GM18951 (cell line): ENCODE data around the gene CD80.

ENCODE experiments used
- POLR2A ChIP-seq: IDR thresholded peaks from 4 replicates; pipeline ENCODE4 v1.6.1; 2011; ENCODE audit warnings: mild to moderate bottlenecking; ENCODE audit not compliant: insufficient read length, insufficient read depth; ENCODE audit errors: extremely low read depth
- in situ Hi-C: fragments of 300-500 bp; cut with MboI; formaldehyde crosslinking; loops from one replicate; pipeline ENCODE4 v1.12.0; 2022; ENCODE audit warnings: low sequenced_read_pairs, mixed read lengths, inconsistent platforms; ENCODE audit not compliant: unreplicated experiment

Gene CD80

DNA sequence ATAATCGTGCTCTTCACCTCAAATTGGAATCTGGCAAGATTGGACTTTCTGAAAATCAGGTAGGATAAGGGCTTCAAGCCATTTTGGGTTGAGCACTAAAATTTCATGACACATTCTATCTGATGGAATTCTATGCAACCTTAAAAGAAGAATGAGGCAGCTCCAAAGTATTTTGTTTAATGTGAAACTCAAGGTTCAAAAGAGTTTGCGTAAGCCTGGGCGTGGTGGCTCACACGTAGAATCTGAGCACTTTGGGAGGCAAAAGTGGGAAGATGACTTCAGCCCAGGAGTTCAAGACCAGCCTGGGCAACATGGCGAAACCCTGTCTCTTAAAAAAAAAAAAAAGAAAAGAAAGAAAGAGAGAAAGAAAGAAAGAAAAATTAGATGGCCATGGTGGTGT lies 34.7 kb upstream of the CD80 start:
- in situ Hi-C loops, result no loop called here
- TF ChIP-seq POLR2A, result no peak

DNA sequence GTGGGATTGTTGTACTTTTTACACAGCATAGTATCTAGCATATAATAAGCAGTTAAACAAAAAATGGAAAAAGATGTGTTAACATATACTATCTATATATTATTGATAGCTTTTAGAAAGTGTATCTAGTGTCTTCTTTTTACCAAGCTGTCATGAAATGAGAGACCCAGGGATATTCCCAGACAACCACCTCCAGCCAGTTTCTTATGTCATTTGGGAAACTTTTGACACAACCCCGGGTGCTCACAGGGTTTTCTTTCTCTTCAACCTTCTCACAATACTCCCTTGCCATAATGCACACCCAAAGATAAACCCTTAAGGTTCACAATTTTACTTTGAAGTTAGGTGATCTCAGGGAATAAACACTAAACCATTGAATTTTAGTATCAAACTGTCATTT lies 33.4 kb upstream of the CD80 start:
- in situ Hi-C loops, result no loop called here
- no peak for TF ChIP-seq POLR2A

DNA sequence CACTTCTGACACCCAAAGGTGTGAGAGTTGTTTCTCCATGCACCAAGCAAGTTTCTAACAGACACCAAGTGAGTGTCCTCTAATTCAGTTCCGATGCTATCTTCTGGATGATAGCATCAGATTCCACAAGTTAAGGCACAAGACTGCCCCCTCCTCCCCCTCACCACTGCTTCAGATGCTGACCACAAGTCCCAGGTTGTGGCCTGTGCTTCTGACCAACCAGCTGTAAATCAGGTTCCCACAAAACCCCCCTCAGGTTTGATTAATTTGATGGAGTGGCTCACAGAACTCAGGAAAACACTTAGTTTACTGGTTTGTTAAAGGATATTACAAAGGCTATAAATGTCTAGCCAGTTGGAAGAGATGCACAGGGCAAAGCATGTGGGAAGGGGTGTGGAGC lies 31.3 kb upstream of the CD80 start:
- no peak for TF ChIP-seq POLR2A
- in situ Hi-C loops, result no loop called here

DNA sequence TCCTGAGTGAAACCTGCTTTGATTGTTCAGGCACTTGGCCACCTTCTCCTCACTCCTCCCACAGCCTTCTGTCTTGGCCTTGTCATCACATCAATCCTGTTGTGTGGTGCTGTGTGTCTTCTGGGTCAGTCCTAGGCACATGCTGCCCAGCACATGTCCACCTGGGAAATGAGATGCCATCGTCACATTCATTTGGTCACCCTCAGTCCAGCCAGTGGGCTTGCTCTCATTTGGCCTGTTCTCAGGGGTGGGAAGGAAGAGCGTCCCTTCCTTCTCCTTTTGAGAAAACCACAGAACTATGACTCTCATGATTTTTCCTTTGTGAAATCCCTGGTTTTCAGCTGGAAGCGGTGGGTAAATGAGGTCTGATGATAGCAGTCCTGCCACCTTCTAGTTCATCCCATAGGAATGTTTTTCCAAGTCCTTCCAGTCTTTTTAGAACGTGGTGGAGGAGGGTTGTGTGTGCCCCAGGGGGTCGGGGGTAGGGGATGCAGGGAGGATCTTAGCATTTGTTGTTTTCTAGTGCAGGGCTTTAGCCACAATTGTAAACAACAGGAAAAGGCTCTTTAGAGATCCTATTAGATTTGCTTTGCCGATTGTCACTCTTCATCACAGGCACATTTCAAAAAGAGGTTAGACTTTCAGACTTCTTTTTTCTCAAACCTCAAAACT lies 29.8 kb upstream of the CD80 start:
- no peak for TF ChIP-seq POLR2A
- in situ Hi-C loops, result no loop called here

DNA sequence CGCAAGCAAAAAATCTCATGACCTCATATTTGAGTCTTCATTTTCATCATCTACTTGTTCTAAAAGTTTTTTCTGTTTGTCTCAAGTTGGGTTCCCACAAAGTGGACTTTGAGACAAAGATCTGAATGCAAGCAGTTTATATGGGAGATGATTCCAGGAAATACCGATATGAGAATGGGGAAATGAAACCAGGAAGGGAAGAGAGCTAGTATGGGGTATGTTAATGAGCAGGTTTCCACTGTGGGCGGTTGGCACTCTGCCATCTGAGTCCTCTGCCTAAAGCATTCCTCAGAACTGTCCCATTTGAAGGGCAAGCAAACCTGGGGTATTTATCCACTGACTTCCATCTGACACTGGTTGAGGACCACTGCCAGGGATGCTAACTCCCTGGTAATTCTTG lies 28.7 kb upstream of the CD80 start:
- TF ChIP-seq POLR2A, result no peak
- in situ Hi-C loops, result no loop called here

DNA sequence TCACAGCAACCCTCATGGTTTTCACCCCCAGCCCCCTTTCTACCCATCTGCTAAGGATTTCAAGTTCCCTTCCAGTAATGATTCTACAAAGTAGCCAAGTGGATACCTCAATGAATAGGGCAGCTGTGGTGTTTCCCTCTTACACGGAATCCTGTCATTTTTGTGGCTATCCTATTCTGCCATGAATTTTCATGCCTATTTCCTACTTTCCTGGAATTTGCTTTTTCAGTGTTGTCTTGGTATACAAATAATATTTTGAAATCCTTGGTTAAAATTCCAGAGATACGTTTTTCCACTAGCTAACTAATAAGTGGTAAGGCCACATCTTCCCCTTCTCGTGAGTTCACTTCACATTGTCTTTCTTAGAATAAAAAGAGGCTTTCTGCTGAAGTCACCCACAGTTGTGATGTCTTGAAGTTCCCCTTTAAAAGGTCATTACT lies 27.3 kb upstream of the CD80 start:
- TF ChIP-seq POLR2A, result no peak
- in situ Hi-C loops, result no loop called here

DNA sequence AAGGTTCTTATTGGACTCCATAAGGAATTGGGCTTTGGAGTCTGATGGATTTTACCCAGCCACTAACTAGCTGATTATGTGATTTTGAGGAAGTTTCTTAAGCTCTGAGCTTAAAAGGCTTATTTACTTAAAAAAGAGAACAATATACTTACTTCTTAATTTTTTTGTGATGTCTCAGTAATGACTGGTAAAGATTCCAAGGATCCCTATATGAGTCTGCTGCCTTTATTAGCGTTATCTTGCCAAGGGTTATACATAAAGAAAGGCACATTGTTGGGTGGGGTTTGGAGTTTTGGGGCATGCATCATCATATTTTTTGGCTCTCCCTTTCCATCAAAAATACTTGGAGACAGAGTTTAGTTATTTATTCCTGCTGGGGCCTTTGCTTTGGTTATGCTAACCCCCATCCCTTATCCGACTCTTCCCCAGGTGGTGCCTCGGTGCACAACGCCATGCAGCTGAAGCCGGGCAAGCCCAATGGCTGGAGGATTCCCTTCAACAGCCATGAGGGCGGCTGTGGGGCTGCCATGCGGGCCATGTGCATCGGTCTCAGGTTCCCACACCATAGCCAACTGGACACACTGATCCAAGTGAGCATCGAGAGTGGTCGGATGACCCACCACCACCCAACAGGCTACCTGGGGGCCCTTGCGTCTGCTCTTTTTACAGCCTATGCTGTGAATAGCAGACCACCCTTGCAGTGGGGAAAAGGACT lies 26.6 kb upstream of the CD80 start:
- no peak for TF ChIP-seq POLR2A
- in situ Hi-C loops, result no loop called here

DNA sequence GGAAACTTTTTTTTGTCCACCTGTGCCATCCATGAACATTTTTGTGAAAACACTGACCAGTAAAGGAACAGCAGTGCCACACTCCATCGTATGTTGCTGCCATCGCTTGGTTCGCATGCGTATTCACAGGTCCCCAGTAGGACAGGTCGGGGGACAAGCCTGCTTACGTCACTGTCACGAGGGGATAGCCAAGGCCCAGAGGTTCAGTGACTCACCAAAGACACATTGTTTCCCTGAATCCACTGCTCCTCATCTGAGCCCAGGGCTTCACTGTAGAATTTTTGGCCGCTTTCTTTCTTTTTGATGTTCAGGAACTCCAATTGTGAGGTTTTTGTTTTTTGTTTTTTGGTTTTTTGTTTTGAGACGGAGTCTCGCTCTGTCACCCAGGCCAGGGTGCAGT lies 25.8 kb upstream of the CD80 start:
- in situ Hi-C loops, result no loop called here
- TF ChIP-seq POLR2A, result no peak

DNA sequence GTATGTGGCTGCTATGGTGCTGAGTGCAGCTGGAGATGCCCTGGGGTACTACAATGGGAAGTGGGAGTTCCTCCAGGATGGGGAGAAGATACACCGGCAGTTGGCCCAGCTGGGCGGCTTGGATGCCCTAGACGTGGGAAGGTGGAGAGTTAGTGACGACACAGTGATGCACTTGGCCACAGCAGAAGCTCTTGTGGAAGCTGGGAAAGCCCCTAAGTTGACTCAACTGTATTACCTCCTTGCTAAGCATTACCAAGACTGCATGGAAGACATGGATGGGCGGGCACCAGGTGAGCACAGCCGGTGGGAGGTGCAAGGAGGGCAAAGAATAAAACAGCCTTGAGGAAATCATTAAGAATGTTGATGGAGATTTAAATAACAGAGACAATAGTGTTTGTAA lies 22.8 kb upstream of the CD80 start:
- TF ChIP-seq POLR2A, result no peak
- in situ Hi-C loops, result no loop called here

DNA sequence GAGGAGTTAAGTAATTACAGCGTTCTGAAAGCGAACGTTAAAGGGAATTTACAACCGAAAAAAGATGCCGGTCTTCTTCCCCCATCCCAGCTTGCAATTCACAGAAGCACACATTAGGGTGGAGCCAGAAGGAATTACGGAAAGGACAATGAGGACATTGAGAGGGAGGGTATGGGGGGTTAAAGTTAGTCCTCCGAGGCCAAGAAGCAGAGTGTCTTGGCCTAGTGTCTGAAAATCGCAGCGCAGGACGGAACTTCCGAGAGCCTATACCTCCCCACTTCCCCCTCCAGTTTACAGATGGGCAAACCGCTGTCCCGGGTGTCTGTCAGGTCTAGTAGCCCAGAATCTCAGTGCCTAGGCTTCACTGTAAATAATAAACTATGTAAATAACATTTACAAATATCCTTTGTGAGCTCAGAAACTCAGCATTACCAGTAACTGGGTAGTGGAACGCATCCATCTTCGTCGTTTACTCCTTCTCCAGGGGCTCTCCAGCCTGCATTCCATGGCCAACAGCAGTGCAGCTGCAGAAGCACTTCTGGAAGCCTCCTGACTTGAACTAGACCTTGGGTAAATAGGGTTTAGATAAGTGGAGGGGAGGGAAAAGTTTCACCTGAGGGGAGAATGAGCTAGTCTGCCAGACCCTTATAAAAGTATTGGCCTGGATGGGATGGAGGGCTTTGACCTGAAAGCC lies 20.8 kb upstream of the CD80 start:
- in situ Hi-C loops, result no loop called here

DNA sequence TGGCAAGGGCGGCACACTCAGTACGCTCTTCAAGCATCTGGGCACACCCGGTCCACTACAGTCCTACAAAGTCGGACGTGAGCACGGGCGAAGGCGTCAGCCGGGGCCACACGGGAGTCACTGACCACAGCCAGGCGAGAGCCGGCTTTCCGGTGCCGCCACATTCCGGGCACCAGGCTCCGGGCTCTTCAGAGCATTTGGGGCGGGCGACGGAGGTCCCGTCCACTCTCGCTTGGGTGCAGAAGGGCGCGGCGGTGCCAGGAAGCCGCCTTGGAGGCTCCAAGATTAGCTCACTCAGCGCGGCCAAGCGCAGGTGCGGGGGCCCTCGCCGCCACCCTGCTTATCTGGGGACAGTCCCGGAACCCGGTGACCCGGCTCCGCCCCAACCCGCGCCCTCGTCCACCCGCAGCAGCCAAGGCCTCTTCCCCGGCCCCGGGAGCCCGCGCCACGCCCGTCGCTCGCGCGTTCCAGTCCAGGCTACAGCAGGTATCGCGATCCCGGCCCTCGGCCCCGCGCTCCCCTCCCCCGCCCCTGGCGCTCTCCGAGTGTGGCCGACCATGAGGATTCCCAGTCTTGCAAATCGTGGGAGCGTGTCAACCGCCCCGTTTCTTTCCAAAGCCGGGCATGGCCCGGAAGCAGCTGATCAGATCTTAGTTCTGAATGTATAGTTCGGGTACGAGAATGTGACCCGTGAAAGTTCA lies 20.1 kb upstream of the CD80 start, which contains the start of gene ADPRH:
TSS of gene ADPRH (plus strand) at position 127 of the 701 bp plus-strand sequence. CDS start 2,678 bp downstream, outside the sequence.
- in situ Hi-C loops, result no loop called here
- peak; percentile 72 for TF ChIP-seq POLR2A

More for the DNA sequence above, 20.8 kb upstream of the CD80 start:
- TF ChIP-seq POLR2A, result no peak

DNA sequence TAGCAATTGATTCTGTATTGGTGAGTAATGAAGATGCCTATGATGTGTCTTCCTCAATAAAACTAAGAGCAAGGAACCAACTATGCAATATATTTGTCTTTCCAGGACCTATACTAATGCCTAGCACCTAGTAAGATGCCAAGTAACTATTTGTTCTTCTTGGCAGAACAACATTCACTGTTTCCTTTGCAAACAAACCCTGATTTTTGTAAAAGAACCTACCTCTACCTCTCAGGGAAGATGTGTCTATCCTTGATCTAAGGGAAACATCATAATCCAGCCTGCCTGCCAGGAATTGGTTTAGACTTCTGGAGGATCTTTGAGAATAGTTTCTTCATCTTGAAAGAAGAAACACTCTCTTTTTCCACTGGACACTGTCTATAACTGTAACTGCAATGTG lies 16.1 kb upstream of the CD80 start:
- TF ChIP-seq POLR2A, result no peak
- in situ Hi-C loops, result no loop called here

DNA sequence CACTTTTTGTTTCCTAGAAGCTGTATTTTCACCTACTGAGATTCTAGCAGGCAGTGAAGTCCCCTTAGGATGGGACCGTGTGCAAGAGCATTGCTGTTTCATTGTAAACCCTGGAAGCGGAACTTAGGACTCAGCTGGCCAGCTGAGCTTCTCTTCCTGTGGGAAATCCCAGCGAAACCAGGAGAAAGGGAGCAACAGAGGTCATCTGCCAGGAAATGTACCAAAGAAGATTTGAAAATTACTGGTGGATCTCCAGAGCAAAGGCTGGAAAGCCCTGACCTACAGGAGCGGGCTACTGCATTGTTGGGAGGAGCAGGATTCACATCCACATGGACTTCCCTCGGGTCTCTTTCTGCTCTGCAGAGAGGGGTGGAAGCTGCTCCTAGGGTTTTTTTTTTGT lies 12.3 kb upstream of the CD80 start:
- in situ Hi-C loops, result no loop called here
- TF ChIP-seq POLR2A, result no peak

DNA sequence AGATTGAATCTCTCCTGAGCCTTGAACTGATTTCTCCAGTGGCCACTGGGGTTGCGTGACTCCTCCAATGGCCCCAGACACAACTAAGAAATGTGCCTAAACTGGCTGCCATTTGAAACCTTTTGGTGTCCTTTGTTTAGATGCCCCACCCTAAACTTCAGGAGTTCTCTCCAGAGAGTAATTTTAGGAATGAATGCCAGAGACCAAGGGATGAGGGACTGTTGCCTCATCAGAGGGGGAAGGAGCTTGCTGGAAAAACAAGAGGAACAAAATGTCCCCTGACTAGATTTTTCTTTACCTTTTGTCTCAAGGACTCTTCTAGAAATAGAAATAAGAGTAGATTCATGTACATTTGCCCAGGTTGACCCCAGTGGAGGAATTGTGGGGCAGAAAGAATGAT lies 11.8 kb upstream of the CD80 start:
- in situ Hi-C loops, result no loop called here
- TF ChIP-seq POLR2A, result no peak

DNA sequence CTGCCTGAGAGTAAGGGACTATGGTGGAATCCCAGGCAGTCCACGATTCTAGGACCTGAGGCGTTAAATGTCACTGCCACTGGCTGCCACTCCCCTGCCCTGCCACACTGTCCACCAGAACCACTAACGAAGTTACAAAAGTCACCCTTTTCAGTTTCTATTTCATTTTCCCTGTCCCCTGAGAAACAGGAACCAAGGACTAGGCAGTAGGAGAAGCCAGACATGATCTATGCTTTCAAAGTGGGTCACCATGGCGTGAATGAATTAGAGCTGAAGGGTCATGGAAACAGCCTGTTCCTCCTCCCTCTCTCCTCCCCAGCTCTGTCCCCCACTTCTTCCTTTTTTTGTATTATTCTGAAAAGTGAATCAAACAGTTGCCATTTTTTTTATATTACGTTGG lies 10.8 kb upstream of the CD80 start:
- no peak for TF ChIP-seq POLR2A
- in situ Hi-C loops, result no loop called here
